HUES6 (cell line): Measurements from ENCODE around the gene LRBA.

ENCODE experiments used
- H3K27ac ChIP-seq: 2 replicates; pipeline ENCODE4 v1.7.0; 2013; ENCODE audit warnings: low read depth, mild to moderate bottlenecking, low read length, inconsistent platforms
- H3K27me3 ChIP-seq: 2 replicates; pipeline ENCODE4 v1.6.1; 2013; ENCODE audit warnings: low read length; ENCODE audit not compliant: control insufficient read depth, insufficient read depth
- H3K36me3 ChIP-seq: 2 replicates; pipeline ENCODE4 v1.6.1; 2013; ENCODE audit warnings: low read length; ENCODE audit not compliant: control insufficient read depth, insufficient read depth
- H3K4me1 ChIP-seq: 2 replicates; pipeline ENCODE4 v1.6.1; 2013; ENCODE audit warnings: low read length; ENCODE audit not compliant: control insufficient read depth, insufficient read depth
- H3K4me3 ChIP-seq: 2 replicates; pipeline ENCODE4 v1.5.1; 2013; ENCODE audit warnings: low read depth, low read length
- H3K9ac ChIP-seq: one replicate; pipeline ENCODE4 v1.6.1; 2013; ENCODE audit warnings: mild to moderate bottlenecking, low read length
- H3K9me3 ChIP-seq: 2 replicates; pipeline ENCODE4 v1.6.1; 2013; ENCODE audit warnings: low read depth, low read length; ENCODE audit not compliant: control insufficient read depth, insufficient read depth

Gene LRBA

DNA sequence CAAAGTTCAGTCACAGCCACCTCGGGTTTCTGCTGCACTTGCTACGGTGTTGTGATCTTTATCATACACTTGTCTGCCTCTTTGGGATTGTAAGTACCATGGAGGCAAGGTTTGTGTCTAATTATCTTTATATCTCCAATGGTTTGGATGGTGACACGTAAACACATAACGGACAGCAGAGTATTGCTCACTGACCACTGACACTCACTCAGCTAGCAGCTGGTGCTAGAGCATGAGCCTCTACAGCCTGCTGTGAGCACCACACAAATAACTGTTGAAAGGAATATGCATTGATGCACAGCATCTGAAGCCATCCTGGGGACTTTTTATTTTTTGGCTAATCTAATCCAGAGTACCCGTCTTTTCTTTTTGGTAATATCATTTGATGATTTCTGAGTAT, 780.8 kb downstream of the LRBA start:
- no peaks in the 10 kb centered on the region for H3K36me3 ChIP-seq
- no peak overlapping the region for H3K4me3 ChIP-seq
- no peaks in the 10 kb centered on the region for H3K27me3 ChIP-seq
- H3K9me3 ChIP-seq = no peaks in the 10 kb centered on the region
- H3K4me1 ChIP-seq = peaks cover 14% of the 10 kb centered on the region
- no peak overlapping the region for H3K27ac ChIP-seq
- H3K9ac ChIP-seq = no peak overlapping the region

DNA sequence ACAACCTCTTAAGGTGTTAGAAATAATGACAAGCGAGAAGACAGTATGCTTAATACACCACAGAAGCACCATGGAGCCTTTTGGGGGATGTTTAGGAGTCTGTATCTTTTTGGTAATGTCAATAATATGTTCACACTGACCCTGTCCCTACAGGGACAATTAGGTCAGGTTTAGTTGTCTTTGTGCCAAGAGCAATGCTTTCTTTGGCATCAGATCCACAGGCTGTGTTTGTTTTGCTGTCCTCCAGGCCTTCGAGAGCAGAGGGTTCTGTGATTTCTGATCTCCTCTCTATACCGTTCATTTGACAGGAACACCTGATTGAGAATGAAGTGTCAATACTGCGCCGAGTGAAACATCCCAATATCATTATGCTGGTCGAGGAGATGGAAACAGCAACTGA, 783.1 kb downstream of the LRBA start:
- peaks cover 14% of the 10 kb centered on the region; the same call in 1 of the 2 replicates for H3K4me1 ChIP-seq
- no peaks in the 10 kb centered on the region for H3K9me3 ChIP-seq
- no peak overlapping the region for H3K27ac ChIP-seq

DNA sequence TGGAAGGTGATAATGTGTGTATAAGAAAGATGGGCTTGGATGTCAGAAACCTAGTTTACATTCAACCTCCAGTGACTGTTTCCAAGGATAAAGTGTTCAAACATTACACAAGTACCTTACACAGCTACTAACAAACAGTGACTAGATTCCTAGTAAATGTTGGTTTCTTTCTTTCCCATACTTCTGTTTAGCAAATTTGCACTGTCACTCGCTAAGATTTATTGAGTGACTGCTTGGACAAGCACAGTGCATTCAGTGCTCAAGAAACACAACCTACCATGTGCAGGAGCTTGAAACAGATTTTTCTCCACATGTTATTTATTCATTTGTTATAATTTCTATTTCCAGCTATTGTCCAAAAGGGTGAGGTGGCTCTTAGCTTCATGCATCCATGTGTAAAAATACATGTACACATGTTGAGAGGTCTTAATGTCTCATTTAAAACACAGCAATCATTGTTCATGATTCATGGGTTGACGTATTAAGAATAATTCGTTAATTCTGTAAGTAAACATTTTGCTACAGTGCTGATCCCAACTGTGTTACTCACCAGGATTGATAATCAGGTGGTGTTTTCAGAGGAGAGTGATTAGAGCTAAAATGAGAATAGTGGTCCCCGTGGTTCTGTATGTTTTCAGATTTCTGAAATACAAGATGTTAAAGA, 783.8 kb downstream of the LRBA start:
- Histone ChIP-seq H3K36me3 (no peaks in the 10 kb centered on the region), H3K4me1 (peaks cover 12% of the 10 kb centered on the region; the same call in 1 of the 2 replicates), H3K4me3 (no peak overlapping the region), H3K27ac (no peak overlapping the region), H3K27me3 (no peaks in the 10 kb centered on the region), H3K9ac (no peak overlapping the region), H3K9me3 (no peaks in the 10 kb centered on the region)

More for the DNA sequence above, 783.1 kb downstream of the LRBA start:
- Histone ChIP-seq H3K9ac (no peak overlapping the region), H3K4me3 (no peak overlapping the region), H3K27me3 (no peaks in the 10 kb centered on the region), H3K36me3 (no peaks in the 10 kb centered on the region)

DNA sequence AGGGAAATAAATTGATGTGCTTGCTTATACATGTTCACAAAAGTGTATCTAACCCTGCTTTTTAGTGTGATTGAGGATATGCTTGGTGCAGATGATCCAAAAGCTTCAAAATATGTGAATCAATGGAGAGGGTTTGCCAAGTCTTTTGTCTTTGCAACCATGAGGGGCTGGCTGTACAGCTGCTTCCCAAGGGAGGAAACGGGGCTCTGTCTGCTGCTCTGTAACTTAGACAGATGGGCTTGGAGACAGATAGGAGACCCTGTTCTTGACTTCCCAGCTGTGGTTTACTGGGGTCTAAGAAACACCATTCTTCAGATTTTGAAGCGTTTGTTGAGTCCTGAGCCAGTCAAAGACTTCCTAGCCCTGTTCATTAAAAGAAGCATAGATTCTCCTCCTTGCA, 784.5 kb downstream of the LRBA start:
- Histone ChIP-seq H3K27me3 (no peaks in the 10 kb centered on the region), H3K9ac (no peak overlapping the region), H3K27ac (no peak overlapping the region)

DNA sequence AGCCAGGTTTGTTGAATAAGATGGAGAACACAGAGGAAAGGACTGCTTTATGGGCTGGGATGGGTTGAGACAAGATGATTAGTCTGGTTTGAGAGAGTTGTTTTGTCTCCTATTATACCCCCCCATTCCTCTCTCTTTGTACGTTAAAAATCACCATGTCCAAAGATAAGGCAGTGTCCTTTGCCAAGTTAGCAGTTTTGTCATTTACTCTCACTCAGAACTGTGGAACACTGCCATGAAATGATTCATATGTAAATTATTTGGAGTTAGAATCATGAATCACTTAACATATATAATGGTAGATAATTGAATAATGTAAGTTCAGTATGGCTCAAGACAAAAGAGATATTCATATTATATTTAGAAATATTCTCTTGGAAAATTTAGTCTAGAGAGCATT, 785.6 kb downstream of the LRBA start:
- Histone ChIP-seq H3K9ac (no peak overlapping the region), H3K27ac (no peak overlapping the region)

More for the DNA sequence above, 784.5 kb downstream of the LRBA start:
- H3K4me3 ChIP-seq = no peak overlapping the region
- H3K36me3 ChIP-seq = no peaks in the 10 kb centered on the region
- H3K4me1 ChIP-seq = peaks cover 8% of the 10 kb centered on the region; the same call in 1 of the 2 replicates
- H3K9me3 ChIP-seq = no peaks in the 10 kb centered on the region

DNA sequence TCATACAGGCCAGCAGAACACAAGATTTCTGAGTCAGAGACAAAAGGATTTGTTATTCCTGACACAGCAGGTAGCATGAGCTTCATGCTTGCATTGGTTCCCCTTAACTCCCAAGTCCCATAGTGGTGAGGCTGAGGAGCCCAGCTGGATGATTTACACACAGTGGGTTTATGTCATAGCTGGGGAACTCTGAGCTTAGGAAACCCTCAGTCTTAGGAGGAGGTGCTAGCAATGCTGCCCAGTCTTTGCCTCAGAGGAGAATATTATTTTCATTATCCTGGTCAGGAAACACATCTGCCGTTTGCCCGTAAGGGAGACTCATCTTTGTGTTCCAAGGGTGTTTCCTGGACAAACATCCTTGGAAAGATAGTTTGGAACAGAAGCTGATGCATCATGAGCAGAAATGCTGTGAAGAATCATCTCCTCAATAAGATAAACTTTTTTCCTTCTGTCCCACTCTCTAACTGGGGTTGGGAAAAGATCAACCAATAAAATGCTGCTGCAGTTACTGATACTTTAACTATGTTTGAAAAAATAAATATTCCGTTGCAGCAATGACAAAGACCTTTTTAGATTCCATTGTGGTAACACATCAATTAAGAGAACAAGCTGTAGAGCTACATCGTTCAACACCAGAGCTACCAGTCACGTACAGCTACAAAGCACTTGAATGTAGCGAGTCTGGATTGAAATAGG, 790.0 kb downstream of the LRBA start:
- no peak overlapping the region for H3K4me3 ChIP-seq
- no peak overlapping the region for H3K27ac ChIP-seq
- no peaks in the 10 kb centered on the region for H3K9me3 ChIP-seq
- H3K9ac ChIP-seq = no peak overlapping the region
- peaks cover 9% of the 10 kb centered on the region for H3K4me1 ChIP-seq
- no peaks in the 10 kb centered on the region for H3K36me3 ChIP-seq
- H3K27me3 ChIP-seq = no peaks in the 10 kb centered on the region

More for the DNA sequence above, 785.6 kb downstream of the LRBA start:
- H3K27me3 ChIP-seq = no peaks in the 10 kb centered on the region
- H3K4me1 ChIP-seq = peaks cover 15% of the 10 kb centered on the region
- H3K9me3 ChIP-seq = no peaks in the 10 kb centered on the region
- no peaks in the 10 kb centered on the region for H3K36me3 ChIP-seq
- H3K4me3 ChIP-seq = no peak overlapping the region

DNA sequence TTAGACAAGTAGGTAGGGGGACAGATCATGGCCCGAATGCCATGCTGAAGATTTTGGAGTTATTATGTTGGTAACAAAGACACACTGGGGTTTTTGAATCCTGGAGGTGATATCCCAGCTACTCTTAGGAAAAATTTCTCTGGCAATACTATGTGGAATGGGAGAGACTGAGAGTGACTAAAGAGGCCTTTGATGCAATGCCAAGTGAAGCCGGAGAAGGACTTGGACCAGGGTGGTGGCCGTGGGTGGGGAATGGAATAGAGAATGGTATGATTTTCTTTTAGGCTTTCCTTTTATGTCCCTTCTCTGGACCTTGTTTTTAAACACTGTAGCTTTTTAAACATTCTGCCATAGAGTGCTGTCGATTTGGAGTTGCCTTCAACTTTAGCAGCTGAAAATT, 795.2 kb downstream of the LRBA start:
- H3K9me3 ChIP-seq = no peaks in the 10 kb centered on the region
- no peak overlapping the region for H3K4me3 ChIP-seq
- H3K27me3 ChIP-seq = no peaks in the 10 kb centered on the region
- no peaks in the 10 kb centered on the region for H3K36me3 ChIP-seq
- no peak overlapping the region for H3K9ac ChIP-seq
- peaks cover 18% of the 10 kb centered on the region for H3K4me1 ChIP-seq
- H3K27ac ChIP-seq = no peak overlapping the region

DNA sequence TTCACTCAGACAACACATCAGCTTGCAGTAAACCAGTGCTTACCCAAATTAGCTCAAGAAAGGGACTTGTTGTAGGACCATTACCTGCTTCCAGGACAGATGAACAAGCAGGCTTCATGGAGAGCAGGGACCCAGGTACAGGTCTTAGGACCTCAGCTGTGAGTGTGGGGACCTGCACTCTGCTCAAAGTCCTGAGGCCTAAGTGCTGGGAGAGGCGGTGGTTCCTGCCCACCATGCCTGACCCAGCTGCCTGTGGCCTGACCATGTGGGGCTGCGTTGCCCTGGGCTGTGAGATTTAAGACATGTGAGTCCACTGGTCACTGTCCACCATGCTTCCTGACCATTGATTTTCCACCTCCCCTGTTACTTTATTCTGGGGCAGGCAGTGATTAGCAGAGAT, 796.6 kb downstream of the LRBA start:
- Histone ChIP-seq H3K9me3 (no peaks in the 10 kb centered on the region), H3K36me3 (no peaks in the 10 kb centered on the region), H3K4me1 (peaks cover 15% of the 10 kb centered on the region), H3K27ac (no peak overlapping the region), H3K9ac (no peak overlapping the region), H3K27me3 (no peaks in the 10 kb centered on the region), H3K4me3 (no peak overlapping the region)

DNA sequence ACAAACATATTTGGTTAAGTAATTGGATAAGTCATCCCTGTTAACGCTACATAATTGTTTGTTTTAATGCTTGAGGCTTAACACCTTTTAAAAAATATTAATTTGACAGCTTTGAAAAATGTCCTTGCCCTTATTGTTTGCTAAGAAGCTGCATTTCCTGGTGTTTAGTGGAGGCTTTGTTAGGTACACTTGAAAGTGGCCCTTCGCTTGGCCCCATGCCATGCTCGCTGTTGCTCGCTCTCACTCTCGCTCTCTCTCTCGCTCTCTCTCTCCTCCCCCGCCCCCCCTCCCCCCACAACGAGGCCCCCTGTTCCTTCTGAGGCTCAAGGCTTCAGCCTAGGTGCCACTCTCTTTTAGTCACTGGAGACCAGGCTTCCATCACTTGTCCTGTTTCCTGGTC, 797.3 kb downstream of the LRBA start:
- Histone ChIP-seq H3K36me3 (no peaks in the 10 kb centered on the region), H3K4me1 (peaks cover 15% of the 10 kb centered on the region), H3K27me3 (no peaks in the 10 kb centered on the region), H3K4me3 (no peak overlapping the region), H3K9ac (no peak overlapping the region), H3K9me3 (no peaks in the 10 kb centered on the region), H3K27ac (no peak overlapping the region)

DNA sequence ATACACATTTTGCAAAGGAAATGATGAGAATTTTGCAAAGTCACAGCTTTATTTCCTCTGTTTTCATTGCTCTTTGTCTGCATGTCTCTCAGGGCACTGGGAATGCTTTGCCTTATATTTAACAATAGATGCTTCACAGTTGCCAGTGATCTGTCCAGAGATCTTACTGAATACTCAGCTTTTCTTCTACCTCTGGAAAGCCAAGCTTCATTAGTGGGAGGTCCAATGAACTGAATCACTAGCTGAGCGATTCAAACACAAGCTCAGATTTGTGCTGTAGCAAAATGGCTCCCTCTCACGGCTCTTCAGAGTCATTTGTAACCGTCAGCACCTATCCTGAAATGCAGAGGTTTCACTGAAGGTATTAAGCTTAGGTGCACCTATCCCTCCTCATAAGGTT, 797.9 kb downstream of the LRBA start:
- no peak overlapping the region for H3K27ac ChIP-seq
- H3K4me1 ChIP-seq = peaks cover 15% of the 10 kb centered on the region
- H3K4me3 ChIP-seq = no peak overlapping the region
- H3K9ac ChIP-seq = no peak overlapping the region
- no peaks in the 10 kb centered on the region for H3K36me3 ChIP-seq
- no peaks in the 10 kb centered on the region for H3K9me3 ChIP-seq
- no peaks in the 10 kb centered on the region for H3K27me3 ChIP-seq

DNA sequence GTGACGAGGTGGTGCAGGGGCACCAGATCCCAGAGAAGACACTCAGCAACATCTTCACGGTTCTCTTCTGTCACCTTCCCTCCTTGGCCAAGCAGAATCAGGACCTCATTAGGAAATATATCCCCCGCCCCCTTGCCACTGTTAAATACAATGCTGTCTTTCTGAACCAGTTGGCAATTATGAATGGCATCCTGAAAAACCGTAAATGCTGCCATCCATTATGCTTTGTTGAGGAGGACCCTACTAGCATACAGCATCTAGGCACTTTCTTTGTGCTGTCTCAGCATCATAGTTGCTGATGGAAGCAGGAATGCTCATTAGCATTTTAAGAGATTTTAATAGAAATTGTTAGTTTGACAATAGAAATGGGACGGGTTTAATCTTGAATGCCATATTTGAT, 798.4 kb downstream of the LRBA start:
- Histone ChIP-seq H3K27ac (no peak overlapping the region), H3K27me3 (no peaks in the 10 kb centered on the region), H3K4me3 (no peak overlapping the region), H3K4me1 (peaks cover 15% of the 10 kb centered on the region), H3K9me3 (no peaks in the 10 kb centered on the region), H3K9ac (no peak overlapping the region), H3K36me3 (no peaks in the 10 kb centered on the region)
